Measurements from ENCODE around the gene MR1.

DNA sequence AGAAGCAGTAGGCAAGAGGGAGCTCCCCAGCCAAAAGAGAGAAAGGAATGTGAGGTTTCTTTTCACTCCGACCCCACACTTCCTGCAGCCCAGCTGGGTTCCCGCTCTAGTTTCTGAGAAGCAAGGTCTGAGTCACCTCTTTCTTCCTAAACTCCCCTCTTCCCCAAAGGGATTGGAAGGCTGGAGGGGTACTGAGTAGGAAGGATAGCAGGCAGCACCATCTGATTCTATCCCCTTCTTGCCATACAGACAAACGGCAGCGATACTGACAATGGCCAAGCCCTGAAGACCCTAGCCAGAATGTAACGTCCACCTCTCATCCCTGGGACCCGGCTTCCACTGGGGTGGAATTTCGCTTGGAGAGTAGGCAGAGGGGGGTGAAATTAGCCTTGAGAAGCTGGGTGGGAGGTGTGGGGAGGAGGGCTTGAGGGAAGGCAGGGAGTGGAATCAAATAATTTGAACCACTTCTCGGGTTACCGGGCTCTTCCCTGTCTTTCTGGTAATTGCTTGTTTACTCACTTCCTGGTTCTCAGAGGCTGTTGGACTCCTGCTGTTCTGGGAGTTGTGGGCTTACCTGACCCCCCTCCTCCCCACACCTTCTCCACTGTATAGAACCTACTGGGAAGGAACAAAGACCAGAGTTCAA, 67.9 kb downstream of the MR1 start:
- TF ChIP-seq, protein P1, sequence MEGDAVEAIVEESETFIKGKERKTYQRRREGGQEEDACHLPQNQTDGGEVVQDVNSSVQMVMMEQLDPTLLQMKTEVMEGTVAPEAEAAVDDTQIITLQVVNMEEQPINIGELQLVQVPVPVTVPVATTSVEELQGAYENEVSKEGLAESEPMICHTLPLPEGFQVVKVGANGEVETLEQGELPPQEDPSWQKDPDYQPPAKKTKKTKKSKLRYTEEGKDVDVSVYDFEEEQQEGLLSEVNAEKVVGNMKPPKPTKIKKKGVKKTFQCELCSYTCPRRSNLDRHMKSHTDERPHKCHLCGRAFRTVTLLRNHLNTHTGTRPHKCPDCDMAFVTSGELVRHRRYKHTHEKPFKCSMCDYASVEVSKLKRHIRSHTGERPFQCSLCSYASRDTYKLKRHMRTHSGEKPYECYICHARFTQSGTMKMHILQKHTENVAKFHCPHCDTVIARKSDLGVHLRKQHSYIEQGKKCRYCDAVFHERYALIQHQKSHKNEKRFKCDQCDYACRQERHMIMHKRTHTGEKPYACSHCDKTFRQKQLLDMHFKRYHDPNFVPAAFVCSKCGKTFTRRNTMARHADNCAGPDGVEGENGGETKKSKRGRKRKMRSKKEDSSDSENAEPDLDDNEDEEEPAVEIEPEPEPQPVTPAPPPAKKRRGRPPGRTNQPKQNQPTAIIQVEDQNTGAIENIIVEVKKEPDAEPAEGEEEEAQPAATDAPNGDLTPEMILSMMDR (IDR thresholded peaks at IDR 0.05 in 4 of 5, conservative IDR thresholded peaks at IDR 0.05 in 1 of 5) = no peak
- TF ChIP-seq POLR2A (IDR thresholded peaks at IDR 0.05) = no peak

Measured in gastrocnemius medialis (tissue), 4 donors.